Panc1 (cell line): ENCODE data around the gene MOB2.

Source experiments
- CTCF ChIP-seq: fragments of 450-650 bp; IDR thresholded peaks from 2 replicates; pipeline ENCODE4 v1.5.1; 2017; ENCODE audit warnings: mild to moderate bottlenecking
- POLR2AphosphoS5 ChIP-seq: IDR thresholded peaks from 2 replicates; pipeline ENCODE4 v1.6.1; 2012; ENCODE audit warnings: mild to moderate bottlenecking, low read depth, low read length, moderate library complexity
- SIN3A ChIP-seq: IDR thresholded peaks from 2 replicates; pipeline ENCODE4 v1.6.1; 2012; ENCODE audit warnings: low read depth, mild to moderate bottlenecking, low read length, moderate library complexity, borderline replicate concordance; ENCODE audit not compliant: insufficient read depth

DNA sequence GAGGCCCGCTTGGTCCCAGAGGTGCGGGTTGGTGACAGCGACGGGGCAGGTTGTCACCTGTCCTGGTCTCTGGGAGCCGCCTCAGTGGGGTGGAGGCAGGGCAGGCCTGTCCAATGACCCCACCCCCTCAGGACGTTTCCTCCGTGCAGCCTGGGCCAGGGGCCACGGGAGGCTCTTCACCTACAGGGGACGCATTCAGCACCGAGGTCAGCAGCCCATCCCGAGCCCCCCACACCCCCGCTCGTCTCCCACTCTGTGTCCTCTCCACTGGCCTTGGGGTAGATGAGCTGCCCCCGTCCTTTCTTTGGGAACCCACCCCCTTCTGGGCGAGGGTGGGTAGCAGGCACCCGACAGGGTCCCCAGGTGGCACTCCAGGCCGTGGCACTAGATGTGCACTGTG is 61.1 kb downstream of the MOB2 start:
- TF ChIP-seq CTCF (no peak), POLR2AphosphoS5 (no peak), SIN3A (no peak)
